Uterus (tissue), 4 donors: ENCODE measurements around the gene PCNX2. TPM values are rescaled to one million over a fixed set of nuclear protein-coding genes. Genes with fewer than 3 reads are reported as not detected.

Experiments used
- DNase-seq, 2 donors: peaks; one replicate each; pipeline ENCODE4 v3.0.0-alpha.2; 2019 to 2020
- H3K27ac ChIP-seq, 2 donors: fragments of 200-600 bp; sonication (generic); 1 replicate in 1 of 2; 2 replicates in 1 of 2; pipeline ENCODE4 v1.5.1; 2016 to 2018
- H3K27me3 ChIP-seq, 2 donors: fragments of 200-600 bp; sonication (generic); one replicate each; pipeline ENCODE4 v1.5.1; 2018 to 2019; ENCODE audit warnings: control low read depth in 1 of 2
- H3K36me3 ChIP-seq, 2 donors: fragments of 200-600 bp; sonication (generic); one replicate each; pipeline ENCODE4 v1.5.1; 2019; ENCODE audit warnings: control low read depth in 1 of 2
- H3K4me1 ChIP-seq, 2 donors: fragments of 200-600 bp; sonication (generic); one replicate each; pipeline ENCODE4 v1.5.1; 2018 to 2019; ENCODE audit warnings: control low read depth in 1 of 2
- H3K4me3 ChIP-seq, 2 donors: fragments of 200-600 bp; sonication (generic); 1 replicate in 1 of 2; 2 replicates in 1 of 2; pipeline ENCODE4 v1.5.1; 2018 to 2019; ENCODE audit warnings: mild to moderate bottlenecking in 1 of 2
- H3K9me3 ChIP-seq, 2 donors: fragments of 200-600 bp; sonication (generic); one replicate each; pipeline ENCODE4 v1.5.1; 2019; ENCODE audit warnings: control low read depth in 1 of 2
- POLR2A ChIP-seq, 2 donors: fragments of 450-650 bp; IDR thresholded peaks; one replicate each; pipeline ENCODE4 v1.6.1; 2016; ENCODE audit warnings: antibody characterized with exemption in 2 of 2, mild to moderate bottlenecking in 1 of 2, moderate library complexity in 1 of 2
- intact Hi-C: fragments of 100-400 bp; cut with DNase I; formaldehyde crosslinking; loops from one replicate; pipeline ENCODE4 v1.15.1; 2023; ENCODE audit warnings: low total_unique reads
- total RNA-seq, 4 donors: library from RNA; depleted of rRNA in 3 of 4; stranded (reverse); fragments of >200 nt in 3 of 4; gene quantifications; one replicate each; pipeline versions ENCODE4 v1.1.0 to v1.2.4, GENCODE V29; 2014 to 2023
- TF ChIP-seq, protein P1 (sequence below), 4 experiments: fragments of 200-600 bp in 2 of 4; fragments of 450-650 bp in 2 of 4; sonication (generic) in 2 of 4; IDR thresholded peaks; one replicate each; pipeline ENCODE4 v1.5.1; 2016 to 2019; ENCODE audit warnings: antibody characterized with exemption in 4 of 4, mild to moderate bottlenecking in 2 of 4, moderate library complexity in 1 of 4
- donor health status: DM: yes; HTN: yes; CAD: no.

PCNX2 gene
- total RNA-seq, 4 donors from 2014 or later, result 4.1 to 36.2 (median 14.1) TPM

DNA sequence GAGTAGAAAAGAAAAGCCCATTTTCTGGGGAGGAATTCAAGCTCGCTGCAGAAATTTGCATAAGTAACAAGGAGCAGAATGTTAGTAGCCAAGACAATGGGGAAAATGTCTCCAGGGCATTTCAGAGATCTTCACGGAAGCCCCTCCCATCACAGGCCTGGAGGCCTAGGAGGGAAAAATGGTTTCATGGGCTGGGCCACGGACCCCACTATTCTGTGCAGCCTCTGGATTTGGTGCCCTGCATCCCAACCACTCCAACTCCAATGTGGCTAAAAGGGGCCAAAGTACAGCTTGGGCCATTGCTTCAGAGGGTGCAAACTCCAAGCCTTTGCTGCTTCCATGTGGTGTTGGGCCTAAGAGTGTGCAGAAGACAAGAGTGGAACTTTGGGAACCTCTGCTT lies 302.0 kb downstream of the PCNX2 start:
- H3K4me3 ChIP-seq, result no peak overlapping the region
- H3K4me1 ChIP-seq, result no peaks in the 10 kb centered on the region
- no peaks in the 10 kb centered on the region for H3K36me3 ChIP-seq
- no peaks in the 10 kb centered on the region for H3K27me3 ChIP-seq
- H3K9me3 ChIP-seq, result no peaks in the 10 kb centered on the region
- H3K27ac ChIP-seq, result no peak overlapping the region
- intact Hi-C loops, result no loop called here
- DNase-seq, result no peak
- TF ChIP-seq, protein P1, sequence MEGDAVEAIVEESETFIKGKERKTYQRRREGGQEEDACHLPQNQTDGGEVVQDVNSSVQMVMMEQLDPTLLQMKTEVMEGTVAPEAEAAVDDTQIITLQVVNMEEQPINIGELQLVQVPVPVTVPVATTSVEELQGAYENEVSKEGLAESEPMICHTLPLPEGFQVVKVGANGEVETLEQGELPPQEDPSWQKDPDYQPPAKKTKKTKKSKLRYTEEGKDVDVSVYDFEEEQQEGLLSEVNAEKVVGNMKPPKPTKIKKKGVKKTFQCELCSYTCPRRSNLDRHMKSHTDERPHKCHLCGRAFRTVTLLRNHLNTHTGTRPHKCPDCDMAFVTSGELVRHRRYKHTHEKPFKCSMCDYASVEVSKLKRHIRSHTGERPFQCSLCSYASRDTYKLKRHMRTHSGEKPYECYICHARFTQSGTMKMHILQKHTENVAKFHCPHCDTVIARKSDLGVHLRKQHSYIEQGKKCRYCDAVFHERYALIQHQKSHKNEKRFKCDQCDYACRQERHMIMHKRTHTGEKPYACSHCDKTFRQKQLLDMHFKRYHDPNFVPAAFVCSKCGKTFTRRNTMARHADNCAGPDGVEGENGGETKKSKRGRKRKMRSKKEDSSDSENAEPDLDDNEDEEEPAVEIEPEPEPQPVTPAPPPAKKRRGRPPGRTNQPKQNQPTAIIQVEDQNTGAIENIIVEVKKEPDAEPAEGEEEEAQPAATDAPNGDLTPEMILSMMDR (IDR thresholded peaks at IDR 0.05), result no peak
- no peak for TF ChIP-seq POLR2A (IDR thresholded peaks at IDR 0.05)

DNA sequence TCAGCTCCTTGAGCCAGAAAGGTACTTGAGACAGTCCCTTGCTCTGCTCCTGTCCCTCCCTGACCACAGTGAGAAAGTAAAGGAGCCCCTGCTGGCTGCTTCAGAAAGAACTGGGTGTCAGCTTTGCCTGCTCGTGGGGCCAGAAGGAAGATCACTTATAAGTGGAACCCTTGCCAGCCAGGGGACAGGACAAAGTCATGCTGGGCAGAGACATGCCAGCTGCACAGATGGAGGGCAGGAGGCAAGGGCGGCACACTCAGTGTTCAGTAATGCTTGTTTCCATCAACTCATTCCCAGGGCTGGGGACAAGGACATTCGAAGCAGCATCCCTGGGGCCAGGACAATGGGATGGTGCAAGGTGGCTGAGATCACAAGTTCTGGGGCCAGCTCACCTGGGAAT lies 303.3 kb downstream of the PCNX2 start:
- Histone ChIP-seq H3K4me3 (no peak overlapping the region), H3K36me3 (no peaks in the 10 kb centered on the region), H3K27ac (no peak overlapping the region), H3K9me3 (no peaks in the 10 kb centered on the region), H3K4me1 (no peaks in the 10 kb centered on the region), H3K27me3 (no peaks in the 10 kb centered on the region)
- TF ChIP-seq, protein P1 (IDR thresholded peaks at IDR 0.05), result no peak
- no peak for TF ChIP-seq POLR2A (IDR thresholded peaks at IDR 0.05)
- no peak for DNase-seq
- intact Hi-C loops, result no loop called here

DNA sequence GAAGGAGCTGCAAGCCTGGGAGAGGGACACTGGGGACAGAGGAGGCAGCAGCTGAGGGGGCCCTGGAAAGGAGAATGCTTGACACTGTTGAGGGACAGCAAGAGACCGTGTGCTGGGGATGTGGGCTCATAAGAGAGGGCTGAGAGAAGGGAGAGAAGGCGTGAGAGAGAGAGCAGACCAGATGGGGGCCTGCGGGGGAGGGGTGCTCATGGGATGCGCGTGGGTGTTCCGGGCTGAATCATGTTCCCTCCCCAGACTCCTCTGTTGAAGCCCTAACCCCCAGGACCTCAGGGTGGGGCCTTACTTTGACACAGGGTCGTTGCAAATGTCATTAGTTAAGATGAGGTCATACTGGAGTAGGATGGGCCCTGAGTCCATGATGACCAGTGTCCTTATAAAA lies 304.3 kb downstream of the PCNX2 start:
- intact Hi-C loops, result no loop called here
- Histone ChIP-seq H3K9me3 (no peaks in the 10 kb centered on the region), H3K4me3 (no peak overlapping the region)

DNA sequence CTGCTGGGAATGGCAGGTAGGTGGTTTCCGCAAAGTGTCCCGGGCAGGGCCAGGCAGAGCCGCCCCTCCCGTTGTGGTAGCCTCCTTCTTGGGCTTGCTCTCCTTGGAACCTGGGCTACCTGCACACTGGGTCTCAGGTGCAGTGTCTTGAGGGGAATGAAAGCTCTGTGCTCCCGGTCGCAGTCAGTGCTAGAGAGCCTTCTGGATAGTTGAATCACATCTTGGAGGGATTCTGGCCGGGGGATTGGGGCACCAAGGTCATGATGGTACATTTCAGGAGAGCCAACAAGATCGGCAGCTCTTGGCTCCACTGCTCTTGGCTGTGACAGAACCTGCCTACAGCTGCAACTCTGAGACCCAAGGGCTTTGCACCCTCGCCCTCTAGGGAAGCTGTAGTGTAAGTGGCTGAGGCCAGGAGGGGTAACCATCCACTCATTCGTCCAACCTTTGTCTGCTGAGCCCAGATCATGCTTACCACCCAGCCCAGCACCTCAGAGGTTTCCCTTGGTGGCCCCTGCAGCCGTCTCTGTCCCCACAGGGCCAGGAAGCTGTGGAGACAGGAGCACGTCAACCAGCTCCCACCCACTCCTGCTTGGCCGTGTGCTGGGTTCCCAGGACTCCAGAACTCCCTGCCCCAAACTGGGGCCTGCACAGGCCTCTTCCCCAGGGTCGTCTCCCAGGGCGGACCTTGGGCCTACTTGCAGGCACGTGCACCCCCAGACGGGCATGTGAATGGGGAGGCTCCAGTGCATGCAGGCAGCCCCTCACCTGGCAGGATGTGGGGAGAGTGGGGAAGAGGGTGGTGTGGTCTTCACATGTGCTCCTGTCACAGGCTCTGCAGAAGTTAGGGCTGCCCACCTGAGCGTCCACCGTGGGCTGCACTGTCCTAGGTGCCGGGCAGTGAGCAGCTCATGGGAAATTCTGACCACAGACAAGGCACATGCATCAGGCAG lies 305.1 kb downstream of the PCNX2 start:
- Histone ChIP-seq H3K27ac (no peak overlapping the region), H3K27me3 (no peaks in the 10 kb centered on the region), H3K9me3 (no peaks in the 10 kb centered on the region), H3K4me1 (no peaks in the 10 kb centered on the region), H3K4me3 (no peak overlapping the region), H3K36me3 (no peaks in the 10 kb centered on the region)
- TF ChIP-seq, protein P1 (IDR thresholded peaks at IDR 0.05), result no peak
- TF ChIP-seq POLR2A (IDR thresholded peaks at IDR 0.05), result no peak
- intact Hi-C loops, result no loop called here
- no peak for DNase-seq

More for the DNA sequence above, 304.3 kb downstream of the PCNX2 start:
- no peak overlapping the region for H3K27ac ChIP-seq
- H3K36me3 ChIP-seq, result no peaks in the 10 kb centered on the region
- H3K27me3 ChIP-seq, result no peaks in the 10 kb centered on the region
- DNase-seq, result no peak
- no peak for TF ChIP-seq POLR2A (IDR thresholded peaks at IDR 0.05)
- TF ChIP-seq, protein P1 (IDR thresholded peaks at IDR 0.05), result no peak
- H3K4me1 ChIP-seq, result no peaks in the 10 kb centered on the region

DNA sequence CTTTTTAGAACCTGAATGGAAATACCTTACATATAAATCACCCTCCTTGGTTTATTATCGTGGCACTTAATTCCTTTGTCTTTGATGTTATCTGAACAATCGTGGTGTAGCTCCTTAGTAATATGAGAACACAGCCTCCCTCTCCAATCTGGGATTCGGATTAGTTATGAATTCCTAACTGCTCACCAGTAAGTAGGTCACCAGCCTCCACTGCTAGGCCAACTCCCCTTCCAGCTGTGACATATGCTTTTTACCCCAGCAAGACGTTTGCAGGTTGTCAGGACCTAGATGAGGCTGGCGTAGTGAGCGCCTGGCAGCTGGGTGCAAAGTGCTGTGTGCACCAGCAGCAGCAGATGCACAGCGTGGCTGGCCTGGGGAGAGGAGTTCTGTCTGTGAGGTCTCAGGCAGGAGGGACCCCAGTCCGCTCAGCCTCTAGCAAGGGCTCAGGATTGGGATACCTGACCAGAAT lies 306.9 kb downstream of the PCNX2 start:
- no peak for TF ChIP-seq POLR2A (IDR thresholded peaks at IDR 0.05)
- TF ChIP-seq, protein P1 (IDR thresholded peaks at IDR 0.05), result no peak
- no peaks in the 10 kb centered on the region for H3K9me3 ChIP-seq
- no peaks in the 10 kb centered on the region for H3K4me1 ChIP-seq
- H3K36me3 ChIP-seq, result no peaks in the 10 kb centered on the region
- no peak overlapping the region for H3K4me3 ChIP-seq
- DNase-seq, result no peak
- H3K27me3 ChIP-seq, result no peaks in the 10 kb centered on the region
- no peak overlapping the region for H3K27ac ChIP-seq
- intact Hi-C loops, result no loop called here
